DOHH2 (cell line): ENCODE measurements around the gene GSTM5.
"Not testable (repeated sequence)": the region's sequence is repeated elsewhere in the genome, so short reads cannot be mapped to it uniquely, and the experiment has no call there.

Source experiments
- CTCF ChIP-seq: fragments of 200-600 bp; sonication (generic); IDR thresholded peaks from one replicate; pipeline ENCODE4 v1.5.1; 2014; ENCODE audit warnings: antibody characterized with exemption, mild to moderate bottlenecking, low read depth, low read length; ENCODE audit not compliant: poor library complexity, severe bottlenecking
- EZH2phosphoT487 ChIP-seq: fragments of 200-600 bp; sonication (generic); IDR thresholded peaks from 2 replicates; pipeline ENCODE4 v1.6.1; 2017; ENCODE audit warnings: borderline replicate concordance, mild to moderate bottlenecking, antibody characterized with exemption, low read length, moderate library complexity, mixed read lengths

- not testable (repeated sequence) for TF ChIP-seq CTCF, EZH2phosphoT487
These were observed 26.7 kb upstream of the GSTM5 start for GRCh38 chr1:109685399-109685798.
